ENCODE results near the gene CLEC4G.

DNA sequence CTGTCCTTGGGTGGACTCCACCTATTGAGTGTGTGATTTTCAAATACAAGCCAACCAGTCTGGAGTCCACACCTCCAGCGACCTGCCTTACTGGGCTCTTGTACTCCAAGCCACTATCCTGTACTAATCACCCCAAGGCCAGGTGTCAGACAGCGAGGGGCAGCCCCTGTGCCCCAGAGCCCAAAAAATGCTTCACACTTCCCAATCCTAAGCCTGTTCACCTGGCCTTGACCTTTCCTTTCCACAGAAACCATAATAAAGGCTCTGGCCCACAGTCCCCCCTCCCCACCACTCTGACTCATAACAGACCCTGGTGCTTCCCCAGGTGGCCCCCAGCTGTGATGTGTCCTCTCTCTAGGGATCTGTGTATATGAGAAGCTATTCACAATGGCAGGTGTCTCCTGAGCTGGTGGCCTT is 11.5 kb upstream of the CLEC4G start:
- TF ChIP-seq GATA2 (IDR thresholded peaks at IDR 0.05; ENCODE audit: low read depth, low read length) (no peak), GATA3 (IDR thresholded peaks at IDR 0.05; ENCODE audit: low read depth, low read length) (no peak)
